RWPE2 (cell line): Measurements from ENCODE around the gene NVL.

Experiments used
- ATAC-seq: fragments of 200-7000 bp; cut with Tn5 transposase; 3 replicates; pipeline ENCODE4 v1.9.1; 2021; ENCODE audit warnings: low read depth
- DNase-seq: peaks from one replicate; pipeline ENCODE4 v3.0.0-alpha.2; 2020; ENCODE audit warnings: low spot score
- H3K27ac ChIP-seq: fragments of 450-650 bp; 2 replicates; pipeline ENCODE4 v1.5.1; 2017; ENCODE audit warnings: mild to moderate bottlenecking; ENCODE audit not compliant: poor library complexity, severe bottlenecking
- H3K27me3 ChIP-seq: fragments of 250-450 bp; sonication (Bioruptor Pico); 2 replicates; pipeline ENCODE4 v1.5.1; 2021; ENCODE audit warnings: mild to moderate bottlenecking, moderate library complexity; ENCODE audit not compliant: insufficient read depth, poor library complexity, severe bottlenecking
- H3K36me3 ChIP-seq: fragments of 250-450 bp; sonication (Bioruptor Pico); 2 replicates; pipeline ENCODE4 v1.5.1; 2020; ENCODE audit warnings: low read depth, mild to moderate bottlenecking, moderate library complexity
- H3K4me1 ChIP-seq: fragments of 250-450 bp; sonication (Bioruptor Pico); 2 replicates; pipeline ENCODE4 v1.5.1; 2021; ENCODE audit warnings: mild to moderate bottlenecking, moderate library complexity; ENCODE audit not compliant: insufficient read depth, poor library complexity, severe bottlenecking
- H3K4me3 ChIP-seq: fragments of 250-450 bp; sonication (Bioruptor Pico); 2 replicates; pipeline ENCODE4 v1.5.1; 2021; ENCODE audit warnings: mild to moderate bottlenecking, moderate library complexity; ENCODE audit not compliant: severe bottlenecking
- H3K9me3 ChIP-seq: fragments of 250-450 bp; sonication (Bioruptor Pico); 2 replicates; pipeline ENCODE4 v1.5.1; 2021; ENCODE audit warnings: mild to moderate bottlenecking, moderate library complexity; ENCODE audit not compliant: severe bottlenecking
- TF ChIP-seq, protein P1 (sequence below): fragments of 450-650 bp; IDR thresholded peaks from one replicate; pipeline ENCODE4 v1.5.1; 2017; ENCODE audit warnings: mild to moderate bottlenecking, moderate library complexity; ENCODE audit not compliant: poor library complexity, severe bottlenecking

The NVL gene

GRCh38 chr1:224308064-224308463 lies 21.9 kb downstream of the NVL start:
- H3K27ac ChIP-seq: no peak overlapping the region
- H3K4me3 ChIP-seq: no peak overlapping the region
- no peak for DNase-seq
- ATAC-seq: no peak
- no peaks in the 10 kb centered on the region for H3K4me1 ChIP-seq
- H3K9me3 ChIP-seq: no peaks in the 10 kb centered on the region
- TF ChIP-seq, protein P1, sequence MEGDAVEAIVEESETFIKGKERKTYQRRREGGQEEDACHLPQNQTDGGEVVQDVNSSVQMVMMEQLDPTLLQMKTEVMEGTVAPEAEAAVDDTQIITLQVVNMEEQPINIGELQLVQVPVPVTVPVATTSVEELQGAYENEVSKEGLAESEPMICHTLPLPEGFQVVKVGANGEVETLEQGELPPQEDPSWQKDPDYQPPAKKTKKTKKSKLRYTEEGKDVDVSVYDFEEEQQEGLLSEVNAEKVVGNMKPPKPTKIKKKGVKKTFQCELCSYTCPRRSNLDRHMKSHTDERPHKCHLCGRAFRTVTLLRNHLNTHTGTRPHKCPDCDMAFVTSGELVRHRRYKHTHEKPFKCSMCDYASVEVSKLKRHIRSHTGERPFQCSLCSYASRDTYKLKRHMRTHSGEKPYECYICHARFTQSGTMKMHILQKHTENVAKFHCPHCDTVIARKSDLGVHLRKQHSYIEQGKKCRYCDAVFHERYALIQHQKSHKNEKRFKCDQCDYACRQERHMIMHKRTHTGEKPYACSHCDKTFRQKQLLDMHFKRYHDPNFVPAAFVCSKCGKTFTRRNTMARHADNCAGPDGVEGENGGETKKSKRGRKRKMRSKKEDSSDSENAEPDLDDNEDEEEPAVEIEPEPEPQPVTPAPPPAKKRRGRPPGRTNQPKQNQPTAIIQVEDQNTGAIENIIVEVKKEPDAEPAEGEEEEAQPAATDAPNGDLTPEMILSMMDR: no peak
- peaks cover 10% of the 10 kb centered on the region; the same call in 1 of the 2 replicates for H3K36me3 ChIP-seq
- H3K27me3 ChIP-seq: no peaks in the 10 kb centered on the region

DNA sequence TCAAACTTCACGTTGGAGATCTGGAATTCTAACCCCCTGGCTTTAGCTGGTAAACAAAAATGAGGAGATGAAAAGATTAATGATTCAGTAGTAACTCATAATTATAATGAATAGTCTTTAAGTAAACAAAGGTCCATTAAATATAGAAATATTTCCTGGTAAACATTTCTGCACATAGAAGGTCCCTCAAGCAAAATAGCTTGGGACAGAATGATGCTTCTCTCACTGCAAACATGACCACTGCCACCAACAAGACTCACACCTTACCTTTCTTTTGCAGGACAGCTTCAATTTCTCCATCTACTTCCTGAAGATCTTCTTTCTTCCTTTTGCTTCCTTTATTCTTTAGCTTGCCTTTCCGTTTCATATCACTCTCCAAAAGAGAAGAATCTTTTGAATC lies 25.2 kb downstream of the NVL start:
- H3K27ac ChIP-seq: no peak overlapping the region
- no peak overlapping the region for H3K4me3 ChIP-seq
- no peak for ATAC-seq
- H3K4me1 ChIP-seq: peaks cover 3% of the 10 kb centered on the region
- no peaks in the 10 kb centered on the region for H3K9me3 ChIP-seq
- no peak for DNase-seq
- TF ChIP-seq, protein P1: no peak
- peaks cover 16% of the 10 kb centered on the region for H3K36me3 ChIP-seq
- no peaks in the 10 kb centered on the region for H3K27me3 ChIP-seq

- Histone ChIP-seq H3K4me1 (peaks cover 3% of the 10 kb centered on the region), H3K27me3 (no peaks in the 10 kb centered on the region), H3K9me3 (no peaks in the 10 kb centered on the region), H3K4me3 (no peak overlapping the region), H3K27ac (no peak overlapping the region), H3K36me3 (peaks cover 21% of the 10 kb centered on the region)
- TF ChIP-seq, protein P1: no peak
- ATAC-seq (no peak), DNase-seq (no peak)
These were observed 27.0 kb downstream of the NVL start for GRCh38 chr1:224302947-224303346.

DNA sequence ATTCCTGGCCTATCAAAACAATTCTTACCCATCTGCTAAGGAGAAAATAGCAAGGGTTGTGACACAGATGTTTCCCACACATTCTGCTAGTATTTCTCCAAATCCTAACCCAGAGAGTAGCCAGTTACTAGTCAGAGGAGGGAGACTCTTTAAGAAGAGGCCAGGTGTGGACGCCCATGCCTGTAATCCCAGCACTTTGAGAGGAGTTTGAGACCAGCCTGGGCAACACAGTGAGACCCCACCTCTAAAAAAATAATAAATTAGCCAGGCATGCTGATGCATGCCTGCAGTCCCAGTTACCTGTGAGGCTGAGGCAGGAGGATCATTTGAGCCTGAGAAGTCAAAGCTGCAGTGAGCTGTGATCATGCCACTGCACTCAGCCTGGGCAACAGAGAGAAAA lies 28.6 kb downstream of the NVL start:
- H3K36me3 ChIP-seq: peaks cover 22% of the 10 kb centered on the region

DNA sequence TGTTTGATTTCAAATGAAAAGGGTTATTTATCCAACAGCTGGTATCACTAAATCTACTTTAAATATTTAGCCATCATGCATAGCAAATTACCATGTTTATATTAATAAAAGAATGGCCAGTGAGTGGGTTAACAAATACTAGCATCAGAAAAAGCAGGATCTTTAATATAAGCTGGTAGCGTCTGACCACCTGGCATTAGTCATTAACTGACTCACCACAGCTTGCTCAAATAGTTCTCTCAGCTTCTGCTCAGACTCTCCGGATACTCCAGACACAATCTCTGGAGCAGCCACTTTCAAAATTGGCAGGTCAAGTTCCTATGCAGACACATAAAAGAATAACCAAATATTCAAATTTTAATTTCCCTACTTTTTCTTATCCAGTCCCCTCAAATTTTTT lies 29.6 kb downstream of the NVL start:
- DNase-seq: no peak
- TF ChIP-seq, protein P1: no peak
- Histone ChIP-seq H3K27ac (peak overlapping the region; percentile 10), H3K4me1 (peaks cover 3% of the 10 kb centered on the region), H3K4me3 (no peak overlapping the region), H3K9me3 (no peaks in the 10 kb centered on the region), H3K27me3 (no peaks in the 10 kb centered on the region), H3K36me3 (peaks cover 25% of the 10 kb centered on the region)
- ATAC-seq: peak; percentile 91

More for the DNA sequence above, 28.6 kb downstream of the NVL start:
- TF ChIP-seq, protein P1: no peak
- peaks cover 3% of the 10 kb centered on the region for H3K4me1 ChIP-seq
- H3K4me3 ChIP-seq: no peak overlapping the region
- H3K27me3 ChIP-seq: no peaks in the 10 kb centered on the region
- no peak overlapping the region for H3K27ac ChIP-seq
- H3K9me3 ChIP-seq: no peaks in the 10 kb centered on the region
- no peak for DNase-seq
- no peak for ATAC-seq
